Left lobe of liver (tissue), 2 donors: ENCODE data around the gene ADARB2. TPM values are rescaled to one million over a fixed set of nuclear protein-coding genes. Genes with fewer than 3 reads are reported as not detected.

Experiments used
- ATAC-seq: fragments of 200-7000 bp; cut with Tn5 transposase; one replicate; pipeline ENCODE4 v1.9.1; 2020; ENCODE audit warnings: mild to moderate bottlenecking, moderate library complexity
- DNase-seq: peaks from one replicate; pipeline ENCODE4 v3.0.0-alpha.2; 2020; ENCODE audit warnings: low spot score
- total RNA-seq: library from RNA; stranded (reverse); gene quantifications from one replicate; pipeline ENCODE4 v1.2.1, GENCODE V29; 2021
- donor health status: DM: no; HTN: no; CAD: no; lungs with moderate emphysema.
- donor health status: DM: no; HTN: yes; CAD: no.

ADARB2 gene
- total RNA-seq, 1 donor from 2014 or later, result 0.81 TPM

GRCh38 chr10:1133495-1134045 lies 603.8 kb downstream of the ADARB2 start:
- no peak for ATAC-seq
- no peak for DNase-seq

GRCh38 chr10:1132584-1132983 lies 604.7 kb downstream of the ADARB2 start:
- ATAC-seq (no peak), DNase-seq (no peak)

- ATAC-seq (no peak), DNase-seq (no peak)
Observed at GRCh38 chr10:1130995-1131790, 606.1 kb downstream of the ADARB2 start.

GRCh38 chr10:1130226-1130625 lies 607.1 kb downstream of the ADARB2 start:
- no peak for ATAC-seq
- DNase-seq, result no peak

GRCh38 chr10:1128649-1129048 lies 608.7 kb downstream of the ADARB2 start:
- no peak for DNase-seq
- no peak for ATAC-seq

GRCh38 chr10:1128115-1128514 lies 609.2 kb downstream of the ADARB2 start:
- ATAC-seq, result no peak
- no peak for DNase-seq

GRCh38 chr10:1127629-1128028 lies 609.7 kb downstream of the ADARB2 start:
- no peak for ATAC-seq
- DNase-seq, result no peak
